Measurements from ENCODE around the gene KTN1. TPM values are rescaled to one million over a fixed set of nuclear protein-coding genes. Genes with fewer than 3 reads are reported as not detected.

Gene KTN1
- total RNA-seq, 3 donors from 2014 or later: 142 to 215 (median 182) TPM

- Histone ChIP-seq H3K27ac (no peak overlapping the region), H3K36me3 (no peaks in the 10 kb centered on the region), H3K4me3 (no peak overlapping the region), H3K27me3 (no peaks in the 10 kb centered on the region), H3K9me3 (no peaks in the 10 kb centered on the region), H3K4me1 (no peaks in the 10 kb centered on the region)
- intact Hi-C loops (cut with DNase I; ENCODE audit: low total_unique reads): no loop called here
- DNase-seq (ENCODE audit: low spot score in 2 of 2): no peak
- TF ChIP-seq CTCF (IDR thresholded peaks at IDR 0.05): no peak
- TF ChIP-seq POLR2AphosphoS5 (IDR thresholded peaks at IDR 0.05): no peak
Measured at GRCh38 chr14:55625481-55625880, 45.5 kb downstream of the KTN1 start.

GRCh38 chr14:55626131-55626530 lies 46.1 kb downstream of the KTN1 start:
- H3K27ac ChIP-seq: no peak overlapping the region
- intact Hi-C loops (cut with DNase I; ENCODE audit: low total_unique reads): no loop called here

GRCh38 chr14:55628426-55628825 lies 48.4 kb downstream of the KTN1 start:
- TF ChIP-seq CTCF (IDR thresholded peaks at IDR 0.05) (no peak), POLR2AphosphoS5 (IDR thresholded peaks at IDR 0.05) (no peak), POLR2A (IDR thresholded peaks at IDR 0.05) (no peak)

More at GRCh38 chr14:55626131-55626530, 46.1 kb downstream of the KTN1 start:
- H3K4me3 ChIP-seq: no peak overlapping the region
- no peaks in the 10 kb centered on the region for H3K27me3 ChIP-seq
- no peaks in the 10 kb centered on the region for H3K4me1 ChIP-seq
- no peaks in the 10 kb centered on the region for H3K9me3 ChIP-seq
- no peak for DNase-seq (ENCODE audit: low spot score in 2 of 2)
- H3K36me3 ChIP-seq: no peaks in the 10 kb centered on the region
- no peak for TF ChIP-seq CTCF (IDR thresholded peaks at IDR 0.05)
- no peak for TF ChIP-seq POLR2AphosphoS5 (IDR thresholded peaks at IDR 0.05)
- TF ChIP-seq POLR2A (IDR thresholded peaks at IDR 0.05): no peak

GRCh38 chr14:55638665-55639064 lies 58.7 kb downstream of the KTN1 start:
- no peak overlapping the region for H3K4me3 ChIP-seq
- H3K36me3 ChIP-seq: peaks cover 5% of the 10 kb centered on the region
- H3K9me3 ChIP-seq: no peaks in the 10 kb centered on the region
- TF ChIP-seq POLR2A (IDR thresholded peaks at IDR 0.05): no peak
- TF ChIP-seq POLR2AphosphoS5 (IDR thresholded peaks at IDR 0.05): no peak
- no peak for TF ChIP-seq CTCF (IDR thresholded peaks at IDR 0.05)
- no peaks in the 10 kb centered on the region for H3K27me3 ChIP-seq
- intact Hi-C loops (cut with DNase I; ENCODE audit: low total_unique reads): no loop called here
- no peak for DNase-seq (ENCODE audit: low spot score in 2 of 2)
- no peak overlapping the region for H3K27ac ChIP-seq
- no peaks in the 10 kb centered on the region for H3K4me1 ChIP-seq

More at GRCh38 chr14:55628426-55628825, 48.4 kb downstream of the KTN1 start:
- H3K36me3 ChIP-seq: no peaks in the 10 kb centered on the region
- intact Hi-C loops (cut with DNase I; ENCODE audit: low total_unique reads): no loop called here
- no peaks in the 10 kb centered on the region for H3K4me1 ChIP-seq
- no peak for DNase-seq (ENCODE audit: low spot score in 2 of 2)
- no peak overlapping the region for H3K4me3 ChIP-seq
- no peaks in the 10 kb centered on the region for H3K9me3 ChIP-seq
- H3K27me3 ChIP-seq: no peaks in the 10 kb centered on the region
- H3K27ac ChIP-seq: no peak overlapping the region

GRCh38 chr14:55641290-55641689 lies 61.3 kb downstream of the KTN1 start:
- Histone ChIP-seq H3K36me3 (peaks cover 5% of the 10 kb centered on the region), H3K27ac (no peak overlapping the region)

More at GRCh38 chr14:55641290-55641689, 61.3 kb downstream of the KTN1 start:
- intact Hi-C loops (cut with DNase I; ENCODE audit: low total_unique reads): no loop called here
- Histone ChIP-seq H3K4me3 (no peak overlapping the region), H3K27me3 (no peaks in the 10 kb centered on the region), H3K9me3 (no peaks in the 10 kb centered on the region), H3K4me1 (no peaks in the 10 kb centered on the region)
- no peak for DNase-seq (ENCODE audit: low spot score in 2 of 2)
- TF ChIP-seq CTCF (IDR thresholded peaks at IDR 0.05): no peak
- no peak for TF ChIP-seq POLR2A (IDR thresholded peaks at IDR 0.05)
- no peak for TF ChIP-seq POLR2AphosphoS5 (IDR thresholded peaks at IDR 0.05)

All from breast epithelium (tissue), 4 donors.